HepG2 (cell line): Measurements from ENCODE around the gene TMEM187. TPM values are rescaled to one million over a fixed set of nuclear protein-coding genes. Genes with fewer than 3 reads are reported as not detected.

ENCODE experiments used
- ATAC-seq: fragments of 200-7000 bp; cut with Tn5 transposase; 3 replicates; pipeline ENCODE4 v1.9.1; 2020; ENCODE audit warnings: mild to moderate bottlenecking, moderate library complexity
- BruUV-seq: library from RNA; stranded (reverse); fragments of 400-500 nt; replicated peaks from 2 replicates; lab custom pipeline; 2021; lab: Mats Ljungman, UMichigan
- CTCF ChIA-PET: fragments of 300-600 bp; formaldehyde crosslinking; extraction: SDS; loops from one replicate; lab custom pipeline; 2021; ENCODE audit warnings: low total read pairs, inconsistent platforms, low intra/inter-chr PET ratio; lab: Yijun Ruan, JAX
- POLR2A ChIA-PET: fragments of 350-600 bp; sonication (Branson Sonifier 250); formaldehyde crosslinking; loops from one replicate; lab custom pipeline; 2020; ENCODE audit warnings: antibody characterized with exemption, inconsistent platforms; lab: Yijun Ruan, JAX
- DNase-seq: peaks from one replicate; pipeline ENCODE4 v3.0.0-alpha.2; 2015; ENCODE audit warnings: low spot score
- FAIRE-seq: peaks from 3 replicates; lab custom pipeline; 2011; peaks lifted over from hg19 to GRCh38; lab: Jason Lieb, UNC
- H2AFZ ChIP-seq: one replicate; pipeline ENCODE4 v1.6.1; 2011; ENCODE audit warnings: low read length, inconsistent platforms
- H3K27ac ChIP-seq: fragments of 300-600 bp; 3 replicates; pipeline ENCODE4 v1.8.0; 2011; ENCODE audit warnings: mixed run types, mild to moderate bottlenecking, mixed read lengths, low read length, inconsistent platforms; ENCODE audit not compliant: insufficient read depth; ENCODE audit errors: extremely low read length
- H3K27me3 ChIP-seq, 2 experiments: fragments of 200-600 bp in 1 of 2; 2 replicates in 1 of 2; 3 replicates in 1 of 2; pipeline versions ENCODE4 v1.6.0 to v1.8.0; 2011; ENCODE audit warnings: low read length in 2 of 2, mild to moderate bottlenecking in 2 of 2, moderate library complexity in 2 of 2, inconsistent platforms in 1 of 2; ENCODE audit not compliant: insufficient read depth in 2 of 2, control insufficient read depth in 1 of 2
- H3K36me3 ChIP-seq, 2 experiments: fragments of 200-600 bp in 1 of 2; replicated peaks in 1 of 2; 2 replicates in 1 of 2; 3 replicates in 1 of 2; pipeline versions ENCODE4 v1.5.1 to v1.8.0; 2011; ENCODE audit warnings: low read length in 2 of 2, inconsistent platforms in 1 of 2; ENCODE audit not compliant: insufficient read depth in 2 of 2, control insufficient read depth in 1 of 2
- H3K4me1 ChIP-seq: 2 replicates; pipeline ENCODE4 v1.5.1; 2012; ENCODE audit warnings: low read length, inconsistent platforms; ENCODE audit not compliant: insufficient read depth
- H3K4me2 ChIP-seq: 2 replicates; pipeline ENCODE4 v1.6.0; 2011; ENCODE audit warnings: low read depth, low read length, inconsistent platforms
- H3K4me3 ChIP-seq, 3 experiments: fragments of 200-600 bp in 1 of 3; sonication (generic), shearing (Covaris generic) in 1 of 3; replicated peaks in 1 of 3; 2 replicates each; pipeline ENCODE4 v1.5.1; 2011 to 2016; ENCODE audit warnings: low read length in 3 of 3, inconsistent platforms in 2 of 3, low read depth in 2 of 3, mild to moderate bottlenecking in 2 of 3, control low read depth in 1 of 3, mixed read lengths in 1 of 3; ENCODE audit not compliant: insufficient read depth in 1 of 3
- H3K79me2 ChIP-seq: one replicate; pipeline ENCODE4 v1.6.1; 2011; ENCODE audit warnings: low read length, inconsistent platforms; ENCODE audit not compliant: insufficient read depth
- H3K9ac ChIP-seq: 2 replicates; pipeline ENCODE4 v1.6.0; 2011; ENCODE audit warnings: mild to moderate bottlenecking, low read depth, low read length, inconsistent platforms; ENCODE audit not compliant: insufficient read depth
- H3K9me3 ChIP-seq: 2 replicates; pipeline ENCODE4 v1.5.1; 2012; ENCODE audit warnings: mild to moderate bottlenecking, low read length
- H4K20me1 ChIP-seq: 2 replicates; pipeline ENCODE4 v1.6.0; 2011; ENCODE audit warnings: inconsistent platforms, mild to moderate bottlenecking, low read length, moderate library complexity; ENCODE audit not compliant: insufficient read depth
- CAMTA2 ChIP-seq: sonication (generic); formaldehyde crosslinking; IDR thresholded peaks from 2 replicates; pipeline ENCODE4 v1.4.0; 2020; ENCODE audit warnings: mild to moderate bottlenecking, missing genetic modification reagents, borderline replicate concordance
- GATA4 ChIP-seq: sonication (generic); IDR thresholded peaks from 2 replicates; pipeline ENCODE4 v1.6.1; 2016; ENCODE audit warnings: antibody characterized with exemption, low read depth, borderline replicate concordance
- HMG20B ChIP-seq: conservative IDR thresholded peaks from 2 replicates; pipeline ENCODE4 v1.6.1; 2016; ENCODE audit warnings: missing genetic modification reagents, missing compliant biosample characterization
- HMGXB3 ChIP-seq: sonication (generic); formaldehyde crosslinking; IDR thresholded peaks from 2 replicates; pipeline ENCODE4 v1.4.0; 2020; ENCODE audit warnings: missing genetic modification reagents, borderline replicate concordance
- MED13 ChIP-seq: sonication (generic); formaldehyde crosslinking; IDR thresholded peaks from 2 replicates; pipeline ENCODE4 v1.5.0; 2020; ENCODE audit warnings: missing genetic modification reagents
- PAXIP1 ChIP-seq: sonication (generic); formaldehyde crosslinking; conservative IDR thresholded peaks from 2 replicates; pipeline ENCODE4 v1.4.0; 2020; ENCODE audit warnings: mild to moderate bottlenecking, missing genetic modification reagents, moderate library complexity
- POGK ChIP-seq: sonication (generic); formaldehyde crosslinking; conservative IDR thresholded peaks from 2 replicates; pipeline ENCODE4 v1.8.0; 2022; ENCODE audit warnings: mild to moderate bottlenecking, moderate library complexity, missing genetic modification reagents
- PREB ChIP-seq: sonication (generic); formaldehyde crosslinking; IDR thresholded peaks from 2 replicates; pipeline ENCODE4 v1.4.0; 2020; ENCODE audit warnings: missing genetic modification reagents
- ZFP91 ChIP-seq: sonication (generic); formaldehyde crosslinking; IDR thresholded peaks from 2 replicates; pipeline ENCODE4 v1.9.0; 2022; ENCODE audit warnings: missing genetic modification reagents, mild to moderate bottlenecking, borderline replicate concordance
- WGBS: methylation state at CpG from one replicate; pipeline ENCODE4 v1.1.6; 2017; ENCODE audit warnings: low lambda C conversion rate; 5-methylcytosine and 5-hydroxymethylcytosine counted together
- in situ Hi-C: cut with HindIII; loops from 2 replicates; pipeline ENCODE4 v1.10.0; 2017; ENCODE audit warnings: low pct_unique_long_range_greater_than_20kb; ENCODE audit not compliant: extremely low pct_ligation_motif_present
- intact Hi-C: fragments of 100-400 bp; cut with micrococcal nuclease; formaldehyde crosslinking; loops from one replicate; pipeline ENCODE4 v1.10.0; 2022; ENCODE audit not compliant: unreplicated experiment
- polyA plus RNA-seq, 8 experiments: library from polyadenylated mRNA; depleted of rRNA in 3 of 8; stranded (reverse) in 7 of 8; unstranded in 1 of 8; fragments of >200 nt; fragmentation: Illumina TruSeq in 4 of 8; extraction: Trizol in 4 of 8; gene quantifications; 2 replicates each; pipeline versions ENCODE4 v1.2.1 to v1.2.3, GENCODE V29; 2011 to 2016; ENCODE audit warnings: low read depth in 4 of 8, missing spikeins in 1 of 8, mixed read lengths in 1 of 8; ENCODE audit not compliant: insufficient read depth in 1 of 8
- total RNA-seq, 5 experiments: library from RNA; depleted of rRNA; stranded (reverse); fragments of >200 nt; fragmentation: Illumina TruSeq; extraction: Trizol; gene quantifications; 2 replicates each; pipeline ENCODE4 v1.2.3, GENCODE V29; 2016; ENCODE audit warnings: low read depth in 1 of 5

The TMEM187 gene
- total and polyA plus RNA-seq, 2 of the 13 experiments (the other 11 are each of a cell fraction or from before 2014, with no cell fraction given), result 2.2 to 6.2 TPM

- Histone ChIP-seq H3K27me3 (no peaks in the 10 kb centered on the region), H3K36me3 (peaks cover 4 to 18% of the 10 kb centered on the region in 2 experiments; a peak in 4 of 5 replicates), H3K9ac (no peak overlapping the region), H4K20me1 (no peaks in the 10 kb centered on the region), H3K4me2 (no peak overlapping the region), H2AFZ (no peak overlapping the region), H3K4me3 (no peak overlapping the region), H3K9me3 (no peaks in the 10 kb centered on the region), H3K79me2 (peaks cover 2% of the 10 kb centered on the region), H3K4me1 (peaks cover 12% of the 10 kb centered on the region), H3K27ac (no peak overlapping the region)
- ATAC-seq (no peak), DNase-seq (no peak), FAIRE-seq (no peak)
- ChIA-PET POLR2A (interaction anchor here (1.2 kb wide), 1 partner anchor 9 kb away, joined by 3 read pairs; no protein-coding TSS in a partner anchor), CTCF (no interaction called here)
- 54% methylated on average over 4 of the region's 13 CpGs for WGBS
- in situ Hi-C loops, result no loop called here
- intact Hi-C loops, result no loop called here
- BruUV-seq, result no TSS peak
- TF ChIP-seq PAXIP1 (CRISPR knock-in tag), result no peak
- TF ChIP-seq MED13 (CRISPR knock-in tag), result no peak
- no peak for TF ChIP-seq HMG20B (CRISPR knock-in tag)
- no peak for TF ChIP-seq ZFP91 (CRISPR knock-in tag)
- TF ChIP-seq GATA4, result no peak
- no peak for TF ChIP-seq PREB (CRISPR knock-in tag)
- no peak for TF ChIP-seq POGK (CRISPR knock-in tag)
- TF ChIP-seq HMGXB3 (CRISPR knock-in tag), result no peak
- no peak for TF ChIP-seq CAMTA2 (CRISPR knock-in tag)
These were observed 56.1 kb downstream of the TMEM187 start for GRCh38 chrX:154028502-154029184.
